Measurements from ENCODE around the gene AP3M1.

The AP3M1 gene

DNA sequence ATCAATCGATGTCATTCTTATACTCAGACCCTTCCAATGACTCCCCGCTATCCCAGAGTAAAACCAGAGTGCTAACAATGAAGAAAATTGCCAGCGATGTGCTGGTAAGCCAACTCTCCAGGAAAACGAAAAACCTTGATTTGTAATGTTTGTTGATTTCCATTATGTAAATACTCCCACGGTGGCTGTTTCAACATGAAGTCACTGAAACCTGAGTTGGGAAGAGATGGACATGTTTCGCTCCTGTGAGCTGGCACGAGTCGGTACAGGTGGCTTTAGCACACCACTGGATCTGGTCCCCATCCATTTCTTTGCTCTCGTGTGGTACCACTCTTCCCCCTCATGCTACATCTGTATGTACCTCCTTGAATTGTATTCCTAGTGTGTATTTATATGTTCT, 52.9 kb downstream of the AP3M1 start:
- TF ChIP-seq, protein P1, sequence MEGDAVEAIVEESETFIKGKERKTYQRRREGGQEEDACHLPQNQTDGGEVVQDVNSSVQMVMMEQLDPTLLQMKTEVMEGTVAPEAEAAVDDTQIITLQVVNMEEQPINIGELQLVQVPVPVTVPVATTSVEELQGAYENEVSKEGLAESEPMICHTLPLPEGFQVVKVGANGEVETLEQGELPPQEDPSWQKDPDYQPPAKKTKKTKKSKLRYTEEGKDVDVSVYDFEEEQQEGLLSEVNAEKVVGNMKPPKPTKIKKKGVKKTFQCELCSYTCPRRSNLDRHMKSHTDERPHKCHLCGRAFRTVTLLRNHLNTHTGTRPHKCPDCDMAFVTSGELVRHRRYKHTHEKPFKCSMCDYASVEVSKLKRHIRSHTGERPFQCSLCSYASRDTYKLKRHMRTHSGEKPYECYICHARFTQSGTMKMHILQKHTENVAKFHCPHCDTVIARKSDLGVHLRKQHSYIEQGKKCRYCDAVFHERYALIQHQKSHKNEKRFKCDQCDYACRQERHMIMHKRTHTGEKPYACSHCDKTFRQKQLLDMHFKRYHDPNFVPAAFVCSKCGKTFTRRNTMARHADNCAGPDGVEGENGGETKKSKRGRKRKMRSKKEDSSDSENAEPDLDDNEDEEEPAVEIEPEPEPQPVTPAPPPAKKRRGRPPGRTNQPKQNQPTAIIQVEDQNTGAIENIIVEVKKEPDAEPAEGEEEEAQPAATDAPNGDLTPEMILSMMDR (IDR thresholded peaks at IDR 0.05; ENCODE audit: borderline replicate concordance, control extremely low read depth, extremely low read depth, insufficient read depth, missing control alignments): no peak
- in situ Hi-C loops (cut with MboI; ENCODE audit: low sequenced_read_pairs, unreplicated experiment): loop anchor here (25.0 kb wide), 1 partner anchor 210 kb away; no protein-coding TSS in a partner anchor
- DNase-seq (ENCODE audit: low spot score): no peak

DNA sequence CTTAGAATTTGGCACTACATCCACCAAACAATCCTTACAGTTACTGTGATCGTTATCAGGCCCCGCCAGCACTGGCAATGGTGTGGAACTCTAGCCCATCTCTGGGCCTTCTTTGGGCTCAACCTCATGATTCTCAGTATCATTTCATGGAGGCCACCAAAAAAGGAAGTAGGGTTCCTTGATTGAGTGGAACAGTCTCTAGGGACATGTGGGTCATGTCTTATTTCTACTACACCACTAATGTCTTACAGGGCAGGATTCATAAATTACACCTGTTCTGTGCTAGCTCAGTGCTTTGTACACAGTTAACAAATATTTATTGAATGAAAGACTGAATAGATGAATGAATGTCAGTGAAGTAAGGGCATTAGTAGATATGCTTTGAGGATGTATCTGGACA, 53.9 kb downstream of the AP3M1 start:
- in situ Hi-C loops (cut with MboI; ENCODE audit: low sequenced_read_pairs, unreplicated experiment): loop anchor here (25.0 kb wide), 1 partner anchor 209 kb away; no protein-coding TSS in a partner anchor
- DNase-seq (ENCODE audit: low spot score): peak; percentile 71
- TF ChIP-seq, protein P1 (IDR thresholded peaks at IDR 0.05; ENCODE audit: borderline replicate concordance, control extremely low read depth, extremely low read depth, insufficient read depth, missing control alignments): no peak

DNA sequence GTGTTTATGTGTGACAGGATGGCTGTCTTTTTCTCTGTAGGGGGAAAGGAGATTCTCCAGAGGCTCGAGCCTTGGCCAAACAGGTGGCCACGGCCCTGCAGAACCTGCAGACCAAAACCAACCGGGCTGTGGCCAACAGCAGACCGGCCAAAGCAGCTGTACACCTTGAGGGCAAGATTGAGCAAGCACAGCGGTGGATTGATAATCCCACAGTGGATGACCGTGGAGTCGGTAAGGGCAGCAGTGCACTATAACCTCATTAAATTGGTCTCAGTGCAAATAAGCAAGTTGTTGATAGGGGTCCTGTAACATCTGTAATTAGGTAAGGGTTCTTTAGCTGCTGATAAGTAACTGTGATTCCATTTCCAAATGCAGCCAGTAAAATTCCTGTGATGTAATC, 56.4 kb downstream of the AP3M1 start:
- no peak for DNase-seq (ENCODE audit: low spot score)
- in situ Hi-C loops (cut with MboI; ENCODE audit: low sequenced_read_pairs, unreplicated experiment): loop anchor here (25.0 kb wide), 1 partner anchor 207 kb away; no protein-coding TSS in a partner anchor
- TF ChIP-seq, protein P1 (IDR thresholded peaks at IDR 0.05; ENCODE audit: borderline replicate concordance, control extremely low read depth, extremely low read depth, insufficient read depth, missing control alignments): no peak

DNA sequence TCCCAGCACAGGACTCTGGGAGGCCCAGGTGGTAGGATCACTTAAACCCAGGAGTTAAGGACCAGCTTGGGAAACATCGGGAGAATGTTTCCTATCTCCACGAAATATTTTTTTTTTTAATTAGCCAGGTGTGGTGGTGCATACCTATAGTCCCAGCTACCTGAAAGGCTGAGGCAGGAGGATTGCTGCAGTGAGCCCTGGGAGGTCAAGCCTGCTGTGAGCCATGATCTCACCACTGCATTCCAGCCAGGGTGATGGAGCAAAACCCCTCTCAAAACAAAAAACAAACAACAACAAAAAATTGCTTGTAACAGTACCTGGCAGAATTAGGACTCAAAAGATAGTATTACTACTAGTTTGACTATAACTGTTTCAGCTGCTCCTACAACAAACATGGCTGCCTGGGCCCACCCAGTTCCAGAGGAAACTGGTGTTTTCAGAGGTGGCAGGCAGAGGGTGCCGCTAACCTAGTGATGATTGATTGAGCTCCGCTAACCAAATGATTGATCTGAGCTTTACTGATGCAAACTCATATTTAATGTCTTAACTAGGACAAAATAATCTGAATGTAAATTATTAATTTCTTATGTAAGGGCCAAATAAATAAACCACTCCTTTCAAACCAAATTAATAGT, 57.0 kb downstream of the AP3M1 start:
- no peak for DNase-seq (ENCODE audit: low spot score)
- in situ Hi-C loops (cut with MboI; ENCODE audit: low sequenced_read_pairs, unreplicated experiment): loop anchor here (25.0 kb wide), 1 partner anchor 206 kb away; no protein-coding TSS in a partner anchor
- TF ChIP-seq, protein P1 (IDR thresholded peaks at IDR 0.05; ENCODE audit: borderline replicate concordance, control extremely low read depth, extremely low read depth, insufficient read depth, missing control alignments): no peak

DNA sequence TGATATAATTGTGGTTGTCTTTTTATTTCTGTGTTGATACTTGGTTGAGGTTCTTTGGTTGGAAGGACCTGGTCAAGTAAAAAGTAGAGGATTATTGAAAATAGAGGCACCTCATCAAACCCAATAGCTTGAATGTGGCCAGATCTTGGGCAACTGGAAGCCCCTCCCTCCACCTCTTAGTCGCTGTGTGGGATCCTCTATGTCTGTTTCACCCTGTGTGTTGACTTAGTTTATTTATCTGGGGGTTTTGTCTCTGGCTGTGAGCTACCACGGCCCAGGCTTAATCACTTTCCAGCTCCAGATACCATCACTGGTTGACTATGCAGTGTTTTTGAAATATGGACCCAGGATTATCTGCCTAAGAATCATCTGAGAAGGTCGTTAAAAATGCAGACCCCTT, 58.3 kb downstream of the AP3M1 start:
- TF ChIP-seq, protein P1 (IDR thresholded peaks at IDR 0.05; ENCODE audit: borderline replicate concordance, control extremely low read depth, extremely low read depth, insufficient read depth, missing control alignments): no peak
- DNase-seq (ENCODE audit: low spot score): no peak
- in situ Hi-C loops (cut with MboI; ENCODE audit: low sequenced_read_pairs, unreplicated experiment): loop anchor here (25.0 kb wide), 1 partner anchor 205 kb away; no protein-coding TSS in a partner anchor

DNA sequence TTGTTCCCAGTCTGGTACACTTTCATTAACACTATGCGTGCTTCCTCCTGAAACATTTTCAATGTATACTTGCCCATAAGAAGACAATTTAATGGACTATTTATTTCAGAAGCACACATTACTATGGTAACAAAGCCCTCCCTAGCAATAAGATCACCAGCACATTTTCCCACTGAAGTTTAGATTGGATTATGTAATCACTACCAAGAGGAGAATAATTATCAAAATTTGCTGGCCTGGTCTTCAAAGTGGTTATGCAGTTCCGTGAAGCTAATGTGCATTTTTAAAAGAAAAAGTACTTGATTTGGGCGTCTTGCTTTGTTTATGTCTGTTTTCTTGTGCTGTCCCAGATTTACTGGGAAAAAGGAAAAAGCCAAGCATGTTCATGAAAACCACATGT, 61.9 kb downstream of the AP3M1 start:
- in situ Hi-C loops (cut with MboI; ENCODE audit: low sequenced_read_pairs, unreplicated experiment): loop anchor here (25.0 kb wide), 1 partner anchor 201 kb away; no protein-coding TSS in a partner anchor
- DNase-seq (ENCODE audit: low spot score): no peak
- TF ChIP-seq, protein P1 (IDR thresholded peaks at IDR 0.05; ENCODE audit: borderline replicate concordance, control extremely low read depth, extremely low read depth, insufficient read depth, missing control alignments): no peak

Measured in GM13976 (cell line).